HepG2 (cell line): ENCODE data around the gene HRG. TPM values are rescaled to one million over a fixed set of nuclear protein-coding genes. Genes with fewer than 3 reads are reported as not detected.

Experiments
- AKAP8 ChIP-seq: sonication (generic); formaldehyde crosslinking; IDR thresholded peaks from 2 replicates; pipeline ENCODE4 v1.5.1; 2020; ENCODE audit warnings: mild to moderate bottlenecking, missing genetic modification reagents
- ATM ChIP-seq: fragments of 450-650 bp; IDR thresholded peaks from 2 replicates; pipeline ENCODE4 v1.7.1; 2017; ENCODE audit warnings: mild to moderate bottlenecking, borderline replicate concordance
- FOXM1 ChIP-seq: sonication (generic); formaldehyde crosslinking; IDR thresholded peaks from 2 replicates; pipeline ENCODE4 v1.5.0; 2020; ENCODE audit warnings: missing genetic modification reagents
- KLF9 ChIP-seq: IDR thresholded peaks from 2 replicates; pipeline ENCODE4 v1.6.1; 2016; ENCODE audit warnings: low read depth
- NPAS2 ChIP-seq: sonication (generic); formaldehyde crosslinking; IDR thresholded peaks from 2 replicates; pipeline ENCODE4 v1.8.0; 2022; ENCODE audit warnings: mild to moderate bottlenecking, missing genetic modification reagents, borderline replicate concordance
- REL ChIP-seq: sonication (generic); formaldehyde crosslinking; conservative IDR thresholded peaks from 2 replicates; pipeline ENCODE4 v1.8.0; 2022; ENCODE audit warnings: mild to moderate bottlenecking, missing genetic modification reagents, moderate library complexity
- RFX5 ChIP-seq: IDR thresholded peaks from 2 replicates; pipeline ENCODE4 v1.6.1; 2011; ENCODE audit warnings: low read depth, low read length, improper control_type of control experiment
- SMAD9 ChIP-seq: sonication (generic); formaldehyde crosslinking; IDR thresholded peaks from 2 replicates; pipeline ENCODE4 v1.5.1; 2020; ENCODE audit warnings: mild to moderate bottlenecking, missing genetic modification reagents
- SMARCC2 ChIP-seq: fragments of 450-650 bp; IDR thresholded peaks from 2 replicates; pipeline ENCODE4 v1.6.1; 2017; ENCODE audit warnings: antibody characterized with exemption, mild to moderate bottlenecking
- TAF1 ChIP-seq: sonication (generic); formaldehyde crosslinking; IDR thresholded peaks from 2 replicates; pipeline ENCODE4 v1.4.0; 2020; ENCODE audit warnings: missing genetic modification reagents
- ZNF329 ChIP-seq: sonication (generic); formaldehyde crosslinking; IDR thresholded peaks from 2 replicates; pipeline ENCODE4 v1.9.0; 2021; ENCODE audit warnings: low read depth, mild to moderate bottlenecking, missing genetic modification reagents
- ZNF546 ChIP-seq: sonication (generic); formaldehyde crosslinking; conservative IDR thresholded peaks from 2 replicates; pipeline ENCODE4 v1.8.1; 2023; ENCODE audit warnings: mild to moderate bottlenecking, missing genetic modification reagents
- ZNF674 ChIP-seq: sonication (generic); formaldehyde crosslinking; IDR thresholded peaks from 2 replicates; pipeline ENCODE4 v1.5.0; 2020; ENCODE audit warnings: low read depth, mild to moderate bottlenecking, missing genetic modification reagents
- ZNF749 ChIP-seq: sonication (generic); formaldehyde crosslinking; IDR thresholded peaks from 2 replicates; pipeline ENCODE4 v1.8.0; 2022; ENCODE audit warnings: mild to moderate bottlenecking, missing genetic modification reagents, moderate library complexity, borderline replicate concordance
- polyA plus RNA-seq, 8 experiments: library from polyadenylated mRNA; depleted of rRNA in 3 of 8; stranded (reverse) in 7 of 8; unstranded in 1 of 8; fragments of >200 nt; fragmentation: Illumina TruSeq in 4 of 8; extraction: Trizol in 4 of 8; gene quantifications; 2 replicates each; pipeline versions ENCODE4 v1.2.1 to v1.2.3, GENCODE V29; 2011 to 2016; ENCODE audit warnings: low read depth in 4 of 8, missing spikeins in 1 of 8, mixed read lengths in 1 of 8; ENCODE audit not compliant: insufficient read depth in 1 of 8
- total RNA-seq, 5 experiments: library from RNA; depleted of rRNA; stranded (reverse); fragments of >200 nt; fragmentation: Illumina TruSeq; extraction: Trizol; gene quantifications; 2 replicates each; pipeline ENCODE4 v1.2.3, GENCODE V29; 2016; ENCODE audit warnings: low read depth in 1 of 5
- TF ChIP-seq, protein P1 (sequence below): IDR thresholded peaks from 2 replicates; pipeline ENCODE4 v1.6.1; 2016
- TF ChIP-seq, protein P2 (sequence below): sonication (generic); formaldehyde crosslinking; IDR thresholded peaks from 2 replicates; pipeline ENCODE4 v1.5.1; 2020; ENCODE audit warnings: mild to moderate bottlenecking, missing genetic modification reagents, borderline replicate concordance
- TF ChIP-seq, protein P3 (sequence below): sonication (generic); formaldehyde crosslinking; IDR thresholded peaks from 2 replicates; pipeline ENCODE4 v1.4.0; 2020; ENCODE audit warnings: missing genetic modification reagents
- TF ChIP-seq, protein P4 (sequence below): sonication (generic); formaldehyde crosslinking; IDR thresholded peaks from 2 replicates; pipeline ENCODE4 v1.4.0; 2020; ENCODE audit warnings: missing genetic modification reagents

Gene HRG
- total and polyA plus RNA-seq, 2 of the 13 experiments (the other 11 are each of a cell fraction or from before 2014, with no cell fraction given) = 0.09 to 0.11 TPM

DNA sequence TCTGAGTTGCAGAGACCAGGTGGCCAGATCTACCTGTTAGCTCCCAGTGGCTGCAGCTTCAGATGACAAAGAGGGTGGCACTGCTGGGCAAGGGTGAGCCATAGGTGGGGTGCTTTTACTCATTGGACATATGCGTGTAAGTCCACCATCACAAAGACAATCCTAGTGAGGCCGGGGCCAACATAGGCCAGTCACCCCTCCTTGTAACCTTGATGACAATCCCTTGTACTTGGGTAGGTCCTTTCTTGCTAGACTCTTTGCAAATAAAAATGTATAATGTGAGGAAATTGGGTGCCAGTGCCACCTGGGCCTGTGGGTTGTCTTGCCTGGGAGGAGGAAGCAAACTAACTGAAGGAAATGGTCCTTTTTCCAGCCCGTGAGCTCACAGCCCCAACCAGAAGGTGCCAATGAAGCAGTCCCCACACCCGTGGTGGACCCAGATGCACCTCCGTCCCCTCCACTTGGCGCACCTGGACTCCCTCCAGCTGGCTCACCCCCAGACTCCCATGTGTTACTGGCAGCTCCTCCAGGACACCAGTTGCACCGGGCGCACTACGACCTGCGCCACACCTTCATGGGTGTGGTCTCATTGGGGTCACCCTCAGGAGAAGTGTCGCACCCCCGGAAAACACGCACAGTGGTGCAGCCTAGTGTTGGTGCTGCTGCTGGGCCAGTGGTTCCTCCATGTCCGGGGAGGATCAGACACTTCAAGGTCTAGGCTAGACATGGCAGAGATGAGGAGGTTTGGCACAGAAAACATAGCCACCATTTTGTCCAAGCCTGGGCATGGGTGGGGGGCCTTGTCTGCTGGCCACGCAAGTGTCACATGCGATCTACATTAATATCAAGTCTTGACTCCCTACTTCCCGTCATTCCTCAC is 45.4 kb upstream of the HRG start (continued):
- TF ChIP-seq KLF9 (CRISPR knock-in tag) (no peak; the same call in 1 of the 2 replicates), ZNF546 (no peak), ZNF674 (CRISPR knock-in tag) (0 out of 2 replicates have a peak, but pooled peaks have one; percentile 48), NPAS2 (CRISPR knock-in tag) (no peak), FOXM1 (CRISPR knock-in tag) (no peak), ZNF329 (CRISPR knock-in tag) (peak; percentile 71; the same call in 1 of the 2 replicates), ATM (no peak), RFX5 (no peak), SMARCC2 (no peak), REL (no peak; the same call in 1 of the 2 replicates), SMAD9 (no peak), AKAP8 (CRISPR knock-in tag) (peak; percentile 99), TAF1 (CRISPR knock-in tag) (no peak), ZNF749 (CRISPR knock-in tag) (peak; percentile 46; the same call in 1 of the 2 replicates)
- TF ChIP-seq, protein P1, sequence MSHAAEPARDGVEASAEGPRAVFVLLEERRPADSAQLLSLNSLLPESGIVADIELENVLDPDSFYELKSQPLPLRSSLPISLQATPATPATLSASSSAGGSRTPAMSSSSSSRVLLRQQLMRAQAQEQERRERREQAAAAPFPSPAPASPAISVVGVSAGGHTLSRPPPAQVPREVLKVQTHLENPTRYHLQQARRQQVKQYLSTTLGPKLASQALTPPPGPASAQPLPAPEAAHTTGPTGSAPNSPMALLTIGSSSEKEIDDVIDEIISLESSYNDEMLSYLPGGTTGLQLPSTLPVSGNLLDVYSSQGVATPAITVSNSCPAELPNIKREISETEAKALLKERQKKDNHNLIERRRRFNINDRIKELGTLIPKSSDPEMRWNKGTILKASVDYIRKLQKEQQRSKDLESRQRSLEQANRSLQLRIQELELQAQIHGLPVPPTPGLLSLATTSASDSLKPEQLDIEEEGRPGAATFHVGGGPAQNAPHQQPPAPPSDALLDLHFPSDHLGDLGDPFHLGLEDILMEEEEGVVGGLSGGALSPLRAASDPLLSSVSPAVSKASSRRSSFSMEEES (CRISPR knock-in tag) = no peak
- TF ChIP-seq, protein P2, sequence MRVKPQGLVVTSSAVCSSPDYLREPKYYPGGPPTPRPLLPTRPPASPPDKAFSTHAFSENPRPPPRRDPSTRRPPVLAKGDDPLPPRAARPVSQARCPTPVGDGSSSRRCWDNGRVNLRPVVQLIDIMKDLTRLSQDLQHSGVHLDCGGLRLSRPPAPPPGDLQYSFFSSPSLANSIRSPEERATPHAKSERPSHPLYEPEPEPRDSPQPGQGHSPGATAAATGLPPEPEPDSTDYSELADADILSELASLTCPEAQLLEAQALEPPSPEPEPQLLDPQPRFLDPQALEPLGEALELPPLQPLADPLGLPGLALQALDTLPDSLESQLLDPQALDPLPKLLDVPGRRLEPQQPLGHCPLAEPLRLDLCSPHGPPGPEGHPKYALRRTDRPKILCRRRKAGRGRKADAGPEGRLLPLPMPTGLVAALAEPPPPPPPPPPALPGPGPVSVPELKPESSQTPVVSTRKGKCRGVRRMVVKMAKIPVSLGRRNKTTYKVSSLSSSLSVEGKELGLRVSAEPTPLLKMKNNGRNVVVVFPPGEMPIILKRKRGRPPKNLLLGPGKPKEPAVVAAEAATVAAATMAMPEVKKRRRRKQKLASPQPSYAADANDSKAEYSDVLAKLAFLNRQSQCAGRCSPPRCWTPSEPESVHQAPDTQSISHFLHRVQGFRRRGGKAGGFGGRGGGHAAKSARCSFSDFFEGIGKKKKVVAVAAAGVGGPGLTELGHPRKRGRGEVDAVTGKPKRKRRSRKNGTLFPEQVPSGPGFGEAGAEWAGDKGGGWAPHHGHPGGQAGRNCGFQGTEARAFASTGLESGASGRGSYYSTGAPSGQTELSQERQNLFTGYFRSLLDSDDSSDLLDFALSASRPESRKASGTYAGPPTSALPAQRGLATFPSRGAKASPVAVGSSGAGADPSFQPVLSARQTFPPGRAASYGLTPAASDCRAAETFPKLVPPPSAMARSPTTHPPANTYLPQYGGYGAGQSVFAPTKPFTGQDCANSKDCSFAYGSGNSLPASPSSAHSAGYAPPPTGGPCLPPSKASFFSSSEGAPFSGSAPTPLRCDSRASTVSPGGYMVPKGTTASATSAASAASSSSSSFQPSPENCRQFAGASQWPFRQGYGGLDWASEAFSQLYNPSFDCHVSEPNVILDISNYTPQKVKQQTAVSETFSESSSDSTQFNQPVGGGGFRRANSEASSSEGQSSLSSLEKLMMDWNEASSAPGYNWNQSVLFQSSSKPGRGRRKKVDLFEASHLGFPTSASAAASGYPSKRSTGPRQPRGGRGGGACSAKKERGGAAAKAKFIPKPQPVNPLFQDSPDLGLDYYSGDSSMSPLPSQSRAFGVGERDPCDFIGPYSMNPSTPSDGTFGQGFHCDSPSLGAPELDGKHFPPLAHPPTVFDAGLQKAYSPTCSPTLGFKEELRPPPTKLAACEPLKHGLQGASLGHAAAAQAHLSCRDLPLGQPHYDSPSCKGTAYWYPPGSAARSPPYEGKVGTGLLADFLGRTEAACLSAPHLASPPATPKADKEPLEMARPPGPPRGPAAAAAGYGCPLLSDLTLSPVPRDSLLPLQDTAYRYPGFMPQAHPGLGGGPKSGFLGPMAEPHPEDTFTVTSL (CRISPR knock-in tag) = no peak; the same call in 1 of the 2 replicates
- TF ChIP-seq, protein P3, sequence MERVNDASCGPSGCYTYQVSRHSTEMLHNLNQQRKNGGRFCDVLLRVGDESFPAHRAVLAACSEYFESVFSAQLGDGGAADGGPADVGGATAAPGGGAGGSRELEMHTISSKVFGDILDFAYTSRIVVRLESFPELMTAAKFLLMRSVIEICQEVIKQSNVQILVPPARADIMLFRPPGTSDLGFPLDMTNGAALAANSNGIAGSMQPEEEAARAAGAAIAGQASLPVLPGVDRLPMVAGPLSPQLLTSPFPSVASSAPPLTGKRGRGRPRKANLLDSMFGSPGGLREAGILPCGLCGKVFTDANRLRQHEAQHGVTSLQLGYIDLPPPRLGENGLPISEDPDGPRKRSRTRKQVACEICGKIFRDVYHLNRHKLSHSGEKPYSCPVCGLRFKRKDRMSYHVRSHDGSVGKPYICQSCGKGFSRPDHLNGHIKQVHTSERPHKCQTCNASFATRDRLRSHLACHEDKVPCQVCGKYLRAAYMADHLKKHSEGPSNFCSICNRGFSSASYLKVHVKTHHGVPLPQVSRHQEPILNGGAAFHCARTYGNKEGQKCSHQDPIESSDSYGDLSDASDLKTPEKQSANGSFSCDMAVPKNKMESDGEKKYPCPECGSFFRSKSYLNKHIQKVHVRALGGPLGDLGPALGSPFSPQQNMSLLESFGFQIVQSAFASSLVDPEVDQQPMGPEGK (CRISPR knock-in tag) = no peak
- TF ChIP-seq, protein P4, sequence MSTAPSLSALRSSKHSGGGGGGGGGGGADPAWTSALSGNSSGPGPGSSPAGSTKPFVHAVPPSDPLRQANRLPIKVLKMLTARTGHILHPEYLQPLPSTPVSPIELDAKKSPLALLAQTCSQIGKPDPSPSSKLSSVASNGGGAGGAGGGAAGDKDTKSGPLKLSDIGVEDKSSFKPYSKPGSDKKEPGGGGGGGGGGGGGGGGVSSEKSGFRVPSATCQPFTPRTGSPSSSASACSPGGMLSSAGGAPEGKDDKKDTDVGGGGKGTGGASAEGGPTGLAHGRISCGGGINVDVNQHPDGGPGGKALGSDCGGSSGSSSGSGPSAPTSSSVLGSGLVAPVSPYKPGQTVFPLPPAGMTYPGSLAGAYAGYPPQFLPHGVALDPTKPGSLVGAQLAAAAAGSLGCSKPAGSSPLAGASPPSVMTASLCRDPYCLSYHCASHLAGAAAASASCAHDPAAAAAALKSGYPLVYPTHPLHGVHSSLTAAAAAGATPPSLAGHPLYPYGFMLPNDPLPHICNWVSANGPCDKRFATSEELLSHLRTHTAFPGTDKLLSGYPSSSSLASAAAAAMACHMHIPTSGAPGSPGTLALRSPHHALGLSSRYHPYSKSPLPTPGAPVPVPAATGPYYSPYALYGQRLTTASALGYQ (CRISPR knock-in tag) = no peak
